HG03520 (cell line): ENCODE results near the gene RAP1A.
A peak's percentile ranks its signal among the peaks of the same experiment; 100 is the strongest.

Source experiments
- ATAC-seq: cut with Tn5 transposase; IDR thresholded peaks from one replicate; pipeline ENCODE4 v1.9.1; 2021; ENCODE audit warnings: mild to moderate bottlenecking, moderate library complexity; ENCODE audit not compliant: unreplicated experiment

RAP1A gene

GRCh38 chr1:111751906-111752575 lies 132.5 kb downstream of the RAP1A start:
- ATAC-seq = no peak

- no peak for ATAC-seq
Measured at GRCh38 chr1:111754984-111755330, 135.4 kb downstream of the RAP1A start.

GRCh38 chr1:111755331-111756123 lies 135.9 kb downstream of the RAP1A start, which contains the start of gene DDX20:
TSS of gene DDX20 (plus strand) at chr1:111755901. CDS start at chr1:111755925, 24 bp downstream.
- ATAC-seq = peak; percentile 88

GRCh38 chr1:111756124-111756513 lies 136.5 kb downstream of the RAP1A start:
- ATAC-seq = peak; percentile 8

- ATAC-seq = no peak
Measured at GRCh38 chr1:111758373-111758772, 138.8 kb downstream of the RAP1A start.

GRCh38 chr1:111761717-111762116 lies 142.1 kb downstream of the RAP1A start:
- ATAC-seq = no peak

GRCh38 chr1:111762332-111762731 lies 142.7 kb downstream of the RAP1A start:
- no peak for ATAC-seq
